Adipocyte (in vitro differentiated cells): ENCODE measurements around the gene SIPA1L3.
A peak's percentile ranks its signal among the peaks of the same experiment; 100 is the strongest.

Experiments used
- DNase-seq: peaks from one replicate; pipeline ENCODE4 v3.0.0-alpha.2; 2015; ENCODE audit warnings: low read depth
- H3K27me3 ChIP-seq: replicated peaks from 2 replicates; pipeline ENCODE4 v1.7.0; 2013; ENCODE audit warnings: mild to moderate bottlenecking, low read length, moderate library complexity; ENCODE audit not compliant: control insufficient read depth, insufficient read depth
- H3K36me3 ChIP-seq: 2 replicates; pipeline ENCODE4 v1.7.0; 2013; ENCODE audit warnings: low read length, mild to moderate bottlenecking, moderate library complexity; ENCODE audit not compliant: control insufficient read depth, insufficient read depth, severe bottlenecking
- H3K4me1 ChIP-seq: 2 replicates; pipeline ENCODE4 v1.7.0; 2013; ENCODE audit warnings: mild to moderate bottlenecking, low read length, moderate library complexity; ENCODE audit not compliant: control insufficient read depth, insufficient read depth
- H3K4me3 ChIP-seq: 2 replicates; pipeline ENCODE4 v1.7.0; 2013; ENCODE audit warnings: mild to moderate bottlenecking, low read length, moderate library complexity
- H3K9ac ChIP-seq: 2 replicates; pipeline ENCODE4 v1.7.0; 2013; ENCODE audit warnings: mild to moderate bottlenecking, low read length, moderate library complexity
- H3K9me3 ChIP-seq: 2 replicates; pipeline ENCODE4 v1.7.0; 2013; ENCODE audit warnings: mild to moderate bottlenecking, low read length, moderate library complexity; ENCODE audit not compliant: control insufficient read depth

Gene SIPA1L3

GRCh38 chr19:38004186-38004520 lies 97.1 kb downstream of the SIPA1L3 start:
- Histone ChIP-seq H3K9ac (peak overlapping the region; percentile 79), H3K4me3 (peak overlapping the region; percentile 83), H3K9me3 (no peaks in the 10 kb centered on the region), H3K4me1 (peaks cover 36% of the 10 kb centered on the region), H3K36me3 (no peaks in the 10 kb centered on the region), H3K27me3 (no peaks in the 10 kb centered on the region)
- DNase-seq: peak; percentile 59

- H3K9me3 ChIP-seq: no peaks in the 10 kb centered on the region
- H3K4me3 ChIP-seq: peak overlapping the region; percentile 83
- peaks cover 31% of the 10 kb centered on the region for H3K4me1 ChIP-seq
- no peaks in the 10 kb centered on the region for H3K36me3 ChIP-seq
- peak; percentile 97 for DNase-seq
- peak overlapping the region; percentile 79 for H3K9ac ChIP-seq
- no peaks in the 10 kb centered on the region for H3K27me3 ChIP-seq
Observed at GRCh38 chr19:38004521-38005223, 97.7 kb downstream of the SIPA1L3 start.

- H3K27me3 ChIP-seq: no peaks in the 10 kb centered on the region
- H3K9me3 ChIP-seq: no peaks in the 10 kb centered on the region
- peak overlapping the region; percentile 79 for H3K9ac ChIP-seq
- no peaks in the 10 kb centered on the region for H3K36me3 ChIP-seq
- DNase-seq: no peak
- H3K4me1 ChIP-seq: peaks cover 27% of the 10 kb centered on the region
- peak overlapping the region; percentile 83 for H3K4me3 ChIP-seq
Observed at GRCh38 chr19:38005224-38005614, 98.2 kb downstream of the SIPA1L3 start.

GRCh38 chr19:38006361-38007045 lies 99.5 kb downstream of the SIPA1L3 start:
- Histone ChIP-seq H3K4me1 (peaks cover 27% of the 10 kb centered on the region), H3K9me3 (no peaks in the 10 kb centered on the region), H3K9ac (no peak overlapping the region), H3K27me3 (no peaks in the 10 kb centered on the region), H3K4me3 (no peak overlapping the region), H3K36me3 (no peaks in the 10 kb centered on the region)
- DNase-seq: no peak

GRCh38 chr19:38009650-38010242 lies 102.7 kb downstream of the SIPA1L3 start:
- no peak for DNase-seq
- H3K27me3 ChIP-seq: no peaks in the 10 kb centered on the region

GRCh38 chr19:38011426-38011825 lies 104.4 kb downstream of the SIPA1L3 start:
- Histone ChIP-seq H3K36me3 (no peaks in the 10 kb centered on the region), H3K4me3 (no peak overlapping the region), H3K9ac (no peak overlapping the region), H3K27me3 (no peaks in the 10 kb centered on the region), H3K4me1 (no peaks in the 10 kb centered on the region), H3K9me3 (no peaks in the 10 kb centered on the region)
- DNase-seq: no peak

More at GRCh38 chr19:38009650-38010242, 102.7 kb downstream of the SIPA1L3 start:
- no peaks in the 10 kb centered on the region for H3K36me3 ChIP-seq
- H3K9me3 ChIP-seq: no peaks in the 10 kb centered on the region
- no peak overlapping the region for H3K9ac ChIP-seq
- H3K4me3 ChIP-seq: no peak overlapping the region
- peaks cover 10% of the 10 kb centered on the region for H3K4me1 ChIP-seq

- H3K36me3 ChIP-seq: no peaks in the 10 kb centered on the region
- DNase-seq: no peak
- no peaks in the 10 kb centered on the region for H3K27me3 ChIP-seq
- H3K9ac ChIP-seq: no peak overlapping the region
- H3K4me3 ChIP-seq: no peak overlapping the region
- H3K9me3 ChIP-seq: no peaks in the 10 kb centered on the region
- H3K4me1 ChIP-seq: no peaks in the 10 kb centered on the region
Observed at GRCh38 chr19:38012290-38012689, 105.3 kb downstream of the SIPA1L3 start.

GRCh38 chr19:38012944-38013343 lies 105.9 kb downstream of the SIPA1L3 start:
- no peak overlapping the region for H3K9ac ChIP-seq
- no peaks in the 10 kb centered on the region for H3K27me3 ChIP-seq
- H3K9me3 ChIP-seq: no peaks in the 10 kb centered on the region
- H3K4me3 ChIP-seq: no peak overlapping the region
- H3K36me3 ChIP-seq: no peaks in the 10 kb centered on the region
- H3K4me1 ChIP-seq: no peaks in the 10 kb centered on the region
- DNase-seq: no peak

GRCh38 chr19:38013913-38014580 lies 107.0 kb downstream of the SIPA1L3 start:
- no peaks in the 10 kb centered on the region for H3K9me3 ChIP-seq
- no peak for DNase-seq

GRCh38 chr19:38015216-38015615 lies 108.2 kb downstream of the SIPA1L3 start:
- Histone ChIP-seq H3K4me1 (no peaks in the 10 kb centered on the region), H3K9ac (no peak overlapping the region), H3K9me3 (no peaks in the 10 kb centered on the region), H3K36me3 (no peaks in the 10 kb centered on the region), H3K27me3 (no peaks in the 10 kb centered on the region), H3K4me3 (no peak overlapping the region)
- no peak for DNase-seq

More at GRCh38 chr19:38013913-38014580, 107.0 kb downstream of the SIPA1L3 start:
- Histone ChIP-seq H3K9ac (no peak overlapping the region), H3K4me1 (no peaks in the 10 kb centered on the region), H3K27me3 (no peaks in the 10 kb centered on the region), H3K4me3 (no peak overlapping the region), H3K36me3 (no peaks in the 10 kb centered on the region)

- no peak overlapping the region for H3K9ac ChIP-seq
- H3K36me3 ChIP-seq: no peaks in the 10 kb centered on the region
- H3K9me3 ChIP-seq: no peaks in the 10 kb centered on the region
- H3K27me3 ChIP-seq: no peaks in the 10 kb centered on the region
- no peak overlapping the region for H3K4me3 ChIP-seq
- no peaks in the 10 kb centered on the region for H3K4me1 ChIP-seq
- DNase-seq: no peak
Observed at GRCh38 chr19:38015761-38016160, 108.8 kb downstream of the SIPA1L3 start.
